B cell (primary cell): Measurements from ENCODE around the gene ULK1. TPM values are rescaled to one million over a fixed set of nuclear protein-coding genes. Genes with fewer than 3 reads are reported as not detected.

Experiments
- ATAC-seq: fragments of 200-7000 bp; cut with Tn5 transposase; one replicate; pipeline ENCODE4 v1.10.0; 2021; ENCODE audit warnings: low read depth, mild to moderate bottlenecking, moderate number of reproducible peaks, moderate library complexity
- CTCF ChIA-PET: fragments of 350-600 bp; sonication (Branson Sonifier 250); formaldehyde crosslinking; loops from one replicate; lab custom pipeline; 2021; ENCODE audit warnings: antibody characterized with exemption, inconsistent platforms; lab: Charles Lee
- POLR2A ChIA-PET: fragments of 350-600 bp; sonication (Branson Sonifier 250); formaldehyde crosslinking; loops from one replicate; lab custom pipeline; 2021; ENCODE audit warnings: antibody characterized with exemption; lab: Charles Lee
- DNase-seq: peaks from one replicate; pipeline ENCODE4 v3.0.0; 2013
- H2AFZ ChIP-seq: 2 replicates; pipeline ENCODE4 v1.6.1; 2012; ENCODE audit warnings: mild to moderate bottlenecking, low read depth, low read length; ENCODE audit not compliant: insufficient read depth, poor library complexity, severe bottlenecking
- H3K27ac ChIP-seq, 2 donors: 1 replicate in 1 of 2; 2 replicates in 1 of 2; pipeline ENCODE4 v1.5.1; 2012 to 2013; ENCODE audit warnings: low read length in 2 of 2, mild to moderate bottlenecking in 2 of 2, moderate library complexity in 1 of 2
- H3K27me3 ChIP-seq, 4 experiments: fragments of 200-600 bp in 1 of 4; sonication (generic) in 1 of 4; replicated peaks in 1 of 4; 1 replicate in 2 of 4; 2 replicates in 2 of 4; pipeline versions ENCODE4 v1.6.1 to v1.7.0; 2013 to 2016; ENCODE audit warnings: low read length in 3 of 4, mild to moderate bottlenecking in 2 of 4, mixed read lengths in 1 of 4, moderate library complexity in 1 of 4; ENCODE audit not compliant: insufficient read depth in 4 of 4, control insufficient read depth in 3 of 4; ENCODE audit errors: control extremely low read depth in 1 of 4
- H3K36me3 ChIP-seq, 2 experiments: replicated peaks in 1 of 2; 1 replicate in 1 of 2; 2 replicates in 1 of 2; pipeline versions ENCODE4 v1.6.1 to v1.7.1; 2013; ENCODE audit warnings: low read length in 1 of 2; ENCODE audit not compliant: insufficient read depth in 2 of 2, control insufficient read depth in 1 of 2; ENCODE audit errors: control extremely low read depth in 1 of 2, extremely low read depth in 1 of 2
- H3K4me1 ChIP-seq, 2 donors: fragments of 200-600 bp in 1 of 2; sonication (generic) in 1 of 2; 1 replicate in 1 of 2; 2 replicates in 1 of 2; pipeline versions ENCODE4 v1.5.1 to v1.6.1; 2013 to 2017; ENCODE audit warnings: low read length in 2 of 2; ENCODE audit not compliant: control insufficient read depth in 2 of 2, insufficient read depth in 2 of 2
- H3K4me2 ChIP-seq: replicated peaks from 2 replicates; pipeline ENCODE3; 2012; ENCODE audit warnings: mild to moderate bottlenecking, low read depth, low read length; ENCODE audit not compliant: poor library complexity, severe bottlenecking
- H3K4me3 ChIP-seq, 5 experiments: fragments of 200-600 bp in 1 of 5; sonication (generic) in 1 of 5; 1 replicate in 3 of 5; 2 replicates in 2 of 5; pipeline versions ENCODE4 v1.5.1 to v1.7.0; 2011 to 2016; ENCODE audit warnings: low read length in 4 of 5, mild to moderate bottlenecking in 4 of 5, low read depth in 2 of 5, control low read depth in 1 of 5, moderate library complexity in 1 of 5; ENCODE audit not compliant: insufficient read depth in 1 of 5; ENCODE audit errors: control extremely low read depth in 1 of 5, extremely low read depth in 1 of 5
- H3K79me2 ChIP-seq: fragments of 200-600 bp; sonication (generic); one replicate; pipeline ENCODE4 v1.6.0; 2016; ENCODE audit warnings: low read length; ENCODE audit not compliant: control insufficient read depth, insufficient read depth
- H3K9ac ChIP-seq: fragments of 200-600 bp; sonication (generic); 2 replicates; pipeline ENCODE4 v1.6.1; 2017; ENCODE audit warnings: mild to moderate bottlenecking, low read length, moderate library complexity
- H3K9me3 ChIP-seq, 3 donors: one replicate each; pipeline versions ENCODE4 v1.6.1 to v1.7.1; 2013; ENCODE audit warnings: low read length in 2 of 3; ENCODE audit not compliant: control insufficient read depth in 2 of 3, insufficient read depth in 1 of 3; ENCODE audit errors: control extremely low read depth in 1 of 3
- H4K20me1 ChIP-seq: 2 replicates; pipeline ENCODE4 v1.6.0; 2012; ENCODE audit warnings: mild to moderate bottlenecking, low read length; ENCODE audit not compliant: insufficient read depth, control insufficient read depth, poor library complexity, severe bottlenecking
- H3K27ac Mint-ChIP-seq: one replicate; pipeline ENCODE4 v1.8.0; 2021; ENCODE audit warnings: mixed read lengths
- H3K27me3 Mint-ChIP-seq: one replicate; pipeline ENCODE4 v1.8.0; 2021; ENCODE audit warnings: mixed read lengths
- H3K4me1 Mint-ChIP-seq: one replicate; pipeline ENCODE4 v1.8.0; 2021; ENCODE audit warnings: mixed read lengths
- H3K4me3 Mint-ChIP-seq: one replicate; pipeline ENCODE4 v1.8.0; 2021; ENCODE audit warnings: mixed read lengths
- H3K9me3 Mint-ChIP-seq: one replicate; pipeline ENCODE4 v1.8.0; 2022; ENCODE audit warnings: mixed read lengths; ENCODE audit not compliant: insufficient read depth
- CTCF ChIP-seq: fragments of 200-600 bp; IDR thresholded peaks from one replicate; pipeline ENCODE4 v1.8.0; 2022; ENCODE audit warnings: antibody characterized with exemption, mild to moderate bottlenecking
- EZH2 ChIP-seq: IDR thresholded peaks from 2 replicates; pipeline ENCODE4 v1.6.1; 2012; ENCODE audit warnings: borderline replicate concordance, low read depth, mild to moderate bottlenecking, moderate library complexity, low read length; ENCODE audit not compliant: insufficient read depth, poor library complexity, severe bottlenecking
- WGBS: methylation state at CpG from one replicate; pipeline ENCODE4 v1.1.5; 2013; ENCODE audit warnings: missing lambda C conversion rate; ENCODE audit not compliant: insufficient coverage; 5-methylcytosine and 5-hydroxymethylcytosine counted together
- intact Hi-C: fragments of 100-400 bp; cut with micrococcal nuclease; formaldehyde crosslinking; loops from one replicate; pipeline ENCODE4 v1.10.0; 2022
- polyA plus RNA-seq: library from polyadenylated mRNA; depleted of rRNA; stranded (reverse); fragments of >200 nt; gene quantifications from 2 replicates; pipeline ENCODE4 v1.2.3, GENCODE V29; 2012
- total RNA-seq, 2 donors: library from RNA; stranded (reverse); fragments of 120-200 nt in 1 of 2; gene quantifications; 1 replicate in 1 of 2; 2 replicates in 1 of 2; pipeline versions ENCODE4 v1.2.3 to v1.2.4, GENCODE V29; 2013 to 2022

Gene ULK1
- total and polyA plus RNA-seq, 2 donors (not counting 1 experiment from before 2014, with no cell fraction given) = 38.9 to 59.5 TPM

- Histone ChIP-seq H4K20me1 (no peaks in the 10 kb centered on the region), H3K9ac (no peak overlapping the region), H2AFZ (no peak overlapping the region), H3K79me2 (no peaks in the 10 kb centered on the region), H3K4me2 (peak overlapping the region; percentile 43), H3K4me3 (no peak overlapping the region), H3K36me3 (no peaks in the 10 kb centered on the region), H3K9me3 (no peaks in the 10 kb centered on the region), H3K27ac (no peak overlapping the region), H3K27me3 (peaks cover 0 to 3% (median 0%) of the 10 kb centered on the region in 4 experiments), H3K4me1 (peaks cover 18 to 19% of the 10 kb centered on the region in 2 donors)
- H3K9me3 Mint-ChIP-seq = no peaks in the 10 kb centered on the region
- no peak overlapping the region for H3K4me3 Mint-ChIP-seq
- DNase-seq = no peak
- no peak overlapping the region for H3K27ac Mint-ChIP-seq
- intact Hi-C loops = loop anchor here (1.0 to 2.0 kb wide), 2 partner anchors 97 to 149 kb away; partner anchors contain the start of gene EP400
- WGBS = 76% methylated on average over 37 of the region's 37 CpGs
- peaks cover 20% of the 10 kb centered on the region for H3K4me1 Mint-ChIP-seq
- no peak for ATAC-seq
- POLR2A ChIA-PET = no interaction called here
- TF ChIP-seq CTCF (no peak), EZH2 (no peak)
- CTCF ChIA-PET = interaction anchor here (0.6 to 2.2 kb wide), 7 partner anchors 22 to 171 kb away, joined by 3 to 13 read pairs (median 4); partner anchors contain the start of gene EP400
- peaks cover 6% of the 10 kb centered on the region for H3K27me3 Mint-ChIP-seq
Observed at GRCh38 chr12:131851741-131852550, 42.5 kb upstream of the ULK1 start.
